H1 (cell line): ENCODE data around the gene SIM2. TPM values are rescaled to one million over a fixed set of nuclear protein-coding genes. Genes with fewer than 3 reads are reported as not detected.

Experiments used
- ASH2L ChIP-seq: fragments of 200-600, 300-600 bp; sonication (generic); IDR thresholded peaks from one replicate; pipeline ENCODE4 v1.7.1; 2017; ENCODE audit warnings: low read length
- ATF2 ChIP-seq: IDR thresholded peaks from 2 replicates; pipeline ENCODE4 v1.6.1; 2012; ENCODE audit warnings: low read length, inconsistent platforms
- BCL11A ChIP-seq, 2 experiments: IDR thresholded peaks; one replicate each; pipeline ENCODE4 v1.6.1; 2011; ENCODE audit warnings: low read depth in 2 of 2, low read length in 2 of 2, mild to moderate bottlenecking in 2 of 2
- CBX5 ChIP-seq: fragments of 300-800, 300-1000 bp; sonication (generic); IDR thresholded peaks from 2 replicates; pipeline ENCODE4 v1.7.1; 2016; ENCODE audit warnings: antibody characterized with exemption, low read length, low read depth
- JUN ChIP-seq: IDR thresholded peaks from 2 replicates; pipeline ENCODE4 v1.6.1; 2011; ENCODE audit warnings: low read depth, mild to moderate bottlenecking, improper control_type of control experiment, low read length
- KDM4A ChIP-seq: IDR thresholded peaks from one replicate; pipeline ENCODE4 v1.7.1; 2012; ENCODE audit warnings: low read depth, mild to moderate bottlenecking, moderate library complexity, low read length, inconsistent platforms; ENCODE audit not compliant: severe bottlenecking
- RBBP5 ChIP-seq: IDR thresholded peaks from 2 replicates; pipeline ENCODE4 v1.7.1; 2012; ENCODE audit warnings: low read depth, mild to moderate bottlenecking, inconsistent platforms, low read length, moderate library complexity, borderline replicate concordance
- RFX5 ChIP-seq: IDR thresholded peaks from 2 replicates; pipeline ENCODE4 v1.6.1; 2011; ENCODE audit warnings: low read depth, low read length, improper control_type of control experiment, borderline replicate concordance
- SAP30 ChIP-seq: fragments of 300-600 bp; sonication (generic); IDR thresholded peaks from 2 replicates; pipeline ENCODE4 v1.7.1; 2012; ENCODE audit warnings: low read length, moderate library complexity, mild to moderate bottlenecking, inconsistent platforms; ENCODE audit not compliant: insufficient read depth, insufficient replicate concordance
- SRF ChIP-seq: IDR thresholded peaks from 2 replicates; pipeline ENCODE4 v1.6.1; 2011; ENCODE audit warnings: mild to moderate bottlenecking, low read depth, low read length, moderate library complexity
- polyA plus RNA-seq, 7 experiments: library from polyadenylated mRNA; depleted of rRNA in 3 of 7; stranded (reverse) in 5 of 7; unstranded in 2 of 7; fragments of >200 nt in 5 of 7; fragments of 200-250 nt in 2 of 7; gene quantifications; 1 replicate in 5 of 7; 2 replicates in 1 of 7; 4 replicates in 1 of 7; pipeline versions ENCODE4 v1.2.1 to v1.2.3, GENCODE V29; 2011 to 2013; ENCODE audit warnings: missing spikeins in 2 of 7, mixed read lengths in 2 of 7
- total RNA-seq: library from RNA; stranded (reverse); fragmentation: NEBNext Ultra II Directional; extraction: Animal tissue kit (Norgen Biotek cat#: 25700); gene quantifications from 2 replicates; pipeline ENCODE4 v1.2.1, GENCODE V29; 2021
- TF ChIP-seq, protein P1 (sequence below): fragments of 300-600 bp; sonication (generic); IDR thresholded peaks from 2 replicates; pipeline ENCODE4 v1.7.1; 2012; ENCODE audit warnings: low read length, moderate library complexity, mild to moderate bottlenecking, inconsistent platforms; ENCODE audit not compliant: insufficient replicate concordance

SIM2 gene
- total and polyA plus RNA-seq, 2 of the 8 experiments (the other 6 are each of a cell fraction or from before 2014, with no cell fraction given), result 0.05 to 0.26 TPM

- TF ChIP-seq, protein P1, sequence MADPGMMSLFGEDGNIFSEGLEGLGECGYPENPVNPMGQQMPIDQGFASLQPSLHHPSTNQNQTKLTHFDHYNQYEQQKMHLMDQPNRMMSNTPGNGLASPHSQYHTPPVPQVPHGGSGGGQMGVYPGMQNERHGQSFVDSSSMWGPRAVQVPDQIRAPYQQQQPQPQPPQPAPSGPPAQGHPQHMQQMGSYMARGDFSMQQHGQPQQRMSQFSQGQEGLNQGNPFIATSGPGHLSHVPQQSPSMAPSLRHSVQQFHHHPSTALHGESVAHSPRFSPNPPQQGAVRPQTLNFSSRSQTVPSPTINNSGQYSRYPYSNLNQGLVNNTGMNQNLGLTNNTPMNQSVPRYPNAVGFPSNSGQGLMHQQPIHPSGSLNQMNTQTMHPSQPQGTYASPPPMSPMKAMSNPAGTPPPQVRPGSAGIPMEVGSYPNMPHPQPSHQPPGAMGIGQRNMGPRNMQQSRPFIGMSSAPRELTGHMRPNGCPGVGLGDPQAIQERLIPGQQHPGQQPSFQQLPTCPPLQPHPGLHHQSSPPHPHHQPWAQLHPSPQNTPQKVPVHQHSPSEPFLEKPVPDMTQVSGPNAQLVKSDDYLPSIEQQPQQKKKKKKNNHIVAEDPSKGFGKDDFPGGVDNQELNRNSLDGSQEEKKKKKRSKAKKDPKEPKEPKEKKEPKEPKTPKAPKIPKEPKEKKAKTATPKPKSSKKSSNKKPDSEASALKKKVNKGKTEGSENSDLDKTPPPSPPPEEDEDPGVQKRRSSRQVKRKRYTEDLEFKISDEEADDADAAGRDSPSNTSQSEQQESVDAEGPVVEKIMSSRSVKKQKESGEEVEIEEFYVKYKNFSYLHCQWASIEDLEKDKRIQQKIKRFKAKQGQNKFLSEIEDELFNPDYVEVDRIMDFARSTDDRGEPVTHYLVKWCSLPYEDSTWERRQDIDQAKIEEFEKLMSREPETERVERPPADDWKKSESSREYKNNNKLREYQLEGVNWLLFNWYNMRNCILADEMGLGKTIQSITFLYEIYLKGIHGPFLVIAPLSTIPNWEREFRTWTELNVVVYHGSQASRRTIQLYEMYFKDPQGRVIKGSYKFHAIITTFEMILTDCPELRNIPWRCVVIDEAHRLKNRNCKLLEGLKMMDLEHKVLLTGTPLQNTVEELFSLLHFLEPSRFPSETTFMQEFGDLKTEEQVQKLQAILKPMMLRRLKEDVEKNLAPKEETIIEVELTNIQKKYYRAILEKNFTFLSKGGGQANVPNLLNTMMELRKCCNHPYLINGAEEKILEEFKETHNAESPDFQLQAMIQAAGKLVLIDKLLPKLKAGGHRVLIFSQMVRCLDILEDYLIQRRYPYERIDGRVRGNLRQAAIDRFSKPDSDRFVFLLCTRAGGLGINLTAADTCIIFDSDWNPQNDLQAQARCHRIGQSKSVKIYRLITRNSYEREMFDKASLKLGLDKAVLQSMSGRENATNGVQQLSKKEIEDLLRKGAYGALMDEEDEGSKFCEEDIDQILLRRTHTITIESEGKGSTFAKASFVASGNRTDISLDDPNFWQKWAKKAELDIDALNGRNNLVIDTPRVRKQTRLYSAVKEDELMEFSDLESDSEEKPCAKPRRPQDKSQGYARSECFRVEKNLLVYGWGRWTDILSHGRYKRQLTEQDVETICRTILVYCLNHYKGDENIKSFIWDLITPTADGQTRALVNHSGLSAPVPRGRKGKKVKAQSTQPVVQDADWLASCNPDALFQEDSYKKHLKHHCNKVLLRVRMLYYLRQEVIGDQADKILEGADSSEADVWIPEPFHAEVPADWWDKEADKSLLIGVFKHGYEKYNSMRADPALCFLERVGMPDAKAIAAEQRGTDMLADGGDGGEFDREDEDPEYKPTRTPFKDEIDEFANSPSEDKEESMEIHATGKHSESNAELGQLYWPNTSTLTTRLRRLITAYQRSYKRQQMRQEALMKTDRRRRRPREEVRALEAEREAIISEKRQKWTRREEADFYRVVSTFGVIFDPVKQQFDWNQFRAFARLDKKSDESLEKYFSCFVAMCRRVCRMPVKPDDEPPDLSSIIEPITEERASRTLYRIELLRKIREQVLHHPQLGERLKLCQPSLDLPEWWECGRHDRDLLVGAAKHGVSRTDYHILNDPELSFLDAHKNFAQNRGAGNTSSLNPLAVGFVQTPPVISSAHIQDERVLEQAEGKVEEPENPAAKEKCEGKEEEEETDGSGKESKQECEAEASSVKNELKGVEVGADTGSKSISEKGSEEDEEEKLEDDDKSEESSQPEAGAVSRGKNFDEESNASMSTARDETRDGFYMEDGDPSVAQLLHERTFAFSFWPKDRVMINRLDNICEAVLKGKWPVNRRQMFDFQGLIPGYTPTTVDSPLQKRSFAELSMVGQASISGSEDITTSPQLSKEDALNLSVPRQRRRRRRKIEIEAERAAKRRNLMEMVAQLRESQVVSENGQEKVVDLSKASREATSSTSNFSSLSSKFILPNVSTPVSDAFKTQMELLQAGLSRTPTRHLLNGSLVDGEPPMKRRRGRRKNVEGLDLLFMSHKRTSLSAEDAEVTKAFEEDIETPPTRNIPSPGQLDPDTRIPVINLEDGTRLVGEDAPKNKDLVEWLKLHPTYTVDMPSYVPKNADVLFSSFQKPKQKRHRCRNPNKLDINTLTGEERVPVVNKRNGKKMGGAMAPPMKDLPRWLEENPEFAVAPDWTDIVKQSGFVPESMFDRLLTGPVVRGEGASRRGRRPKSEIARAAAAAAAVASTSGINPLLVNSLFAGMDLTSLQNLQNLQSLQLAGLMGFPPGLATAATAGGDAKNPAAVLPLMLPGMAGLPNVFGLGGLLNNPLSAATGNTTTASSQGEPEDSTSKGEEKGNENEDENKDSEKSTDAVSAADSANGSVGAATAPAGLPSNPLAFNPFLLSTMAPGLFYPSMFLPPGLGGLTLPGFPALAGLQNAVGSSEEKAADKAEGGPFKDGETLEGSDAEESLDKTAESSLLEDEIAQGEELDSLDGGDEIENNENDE, result no peak
- TF ChIP-seq CBX5 (no peak), RFX5 (no peak), SRF (no peak), KDM4A (no peak), BCL11A (IDR thresholded peaks at IDR 0.05; ENCODE audit: low read depth in 2 of 2, low read length in 2 of 2) (no peak), SAP30 (no peak), RBBP5 (no peak), ATF2 (no peak), JUN (no peak), ASH2L (no peak)
These were observed 36.2 kb downstream of the SIM2 start (continued) for GRCh38 chr21:36735201-36735515.
